HepG2 (cell line): ENCODE measurements around the gene EPB41. TPM values are rescaled to one million over a fixed set of nuclear protein-coding genes. Genes with fewer than 3 reads are reported as not detected.

Source experiments
- BORCS8-MEF2B ChIP-seq: sonication (generic); formaldehyde crosslinking; IDR thresholded peaks from 2 replicates; pipeline ENCODE4 v1.8.0; 2022; ENCODE audit warnings: mild to moderate bottlenecking, missing genetic modification reagents
- BRD4 ChIP-seq: sonication (generic); formaldehyde crosslinking; IDR thresholded peaks from 2 replicates; pipeline ENCODE4 v1.4.0; 2020; ENCODE audit warnings: missing genetic modification reagents
- CHD2 ChIP-seq: IDR thresholded peaks from 2 replicates; pipeline ENCODE4 v1.6.1; 2011; ENCODE audit warnings: low read depth, low read length, improper control_type of control experiment
- EHMT2 ChIP-seq: fragments of 200-600 bp; sonication (generic); IDR thresholded peaks from 2 replicates; pipeline ENCODE4 v1.7.0; 2017; ENCODE audit warnings: antibody characterized with exemption, low read depth, low read length, borderline replicate concordance
- ELF1 ChIP-seq: sonication (generic); formaldehyde crosslinking; IDR thresholded peaks from 2 replicates; pipeline ENCODE4 v1.4.0; 2020; ENCODE audit warnings: missing genetic modification reagents
- HDAC1 ChIP-seq: sonication (generic); formaldehyde crosslinking; IDR thresholded peaks from 2 replicates; pipeline ENCODE4 v1.5.1; 2020; ENCODE audit warnings: mild to moderate bottlenecking, missing genetic modification reagents
- JARID2 ChIP-seq: sonication (generic); formaldehyde crosslinking; IDR thresholded peaks from 2 replicates; pipeline ENCODE4 v1.8.1; 2023; ENCODE audit warnings: missing genetic modification reagents, inconsistent platforms; ENCODE audit not compliant: insufficient replicate concordance
- KAT8 ChIP-seq: IDR thresholded peaks from 2 replicates; pipeline ENCODE4 v1.6.1; 2016; ENCODE audit warnings: missing genetic modification reagents, missing compliant biosample characterization
- POLR2AphosphoS2 ChIP-seq: IDR thresholded peaks from 2 replicates; pipeline ENCODE4 v1.6.1; 2011; ENCODE audit warnings: low read depth, low read length, improper control_type of control experiment
- SIN3A ChIP-seq: IDR thresholded peaks from 2 replicates; pipeline ENCODE4 v1.6.1; 2011; ENCODE audit warnings: low read depth, mild to moderate bottlenecking, control low read depth, low read length, borderline replicate concordance
- SNAPC5 ChIP-seq: sonication (generic); formaldehyde crosslinking; IDR thresholded peaks from 2 replicates; pipeline ENCODE4 v1.8.1; 2023; ENCODE audit warnings: mild to moderate bottlenecking, missing genetic modification reagents, borderline replicate concordance
- SRY ChIP-seq: sonication (generic); formaldehyde crosslinking; IDR thresholded peaks from 2 replicates; pipeline ENCODE4 v1.8.0; 2022; ENCODE audit warnings: mild to moderate bottlenecking, missing genetic modification reagents
- TCF12 ChIP-seq, 2 experiments: fragments of 450-650 bp in 1 of 2; sonication (generic) in 1 of 2; formaldehyde crosslinking in 1 of 2; IDR thresholded peaks; 2 replicates each; pipeline versions ENCODE4 v1.6.1 to v1.8.0; 2017 to 2022; ENCODE audit warnings: antibody characterized with exemption in 1 of 2, mild to moderate bottlenecking in 1 of 2, missing genetic modification reagents in 1 of 2, moderate library complexity in 1 of 2
- TFDP1 ChIP-seq: IDR thresholded peaks from 2 replicates; pipeline ENCODE4 v1.6.1; 2016; ENCODE audit warnings: missing compliant biosample characterization, missing genetic modification reagents, borderline replicate concordance
- TRIM22 ChIP-seq: fragments of 450-650 bp; IDR thresholded peaks from 2 replicates; pipeline ENCODE4 v1.6.1; 2017
- U2AF1 ChIP-seq: fragments of 200-400 bp; formaldehyde crosslinking; optimal IDR thresholded peaks from 2 replicates; pipeline ENCODE3; 2017; ENCODE audit warnings: mild to moderate bottlenecking, low read depth, low read length
- ZFP1 ChIP-seq: IDR thresholded peaks from 2 replicates; pipeline ENCODE4 v1.6.1; 2016
- ZFP36L2 ChIP-seq: sonication (generic); formaldehyde crosslinking; IDR thresholded peaks from 2 replicates; pipeline ENCODE4 v1.4.0; 2020; ENCODE audit warnings: missing genetic modification reagents
- ZNF121 ChIP-seq: sonication (generic); formaldehyde crosslinking; IDR thresholded peaks from 2 replicates; pipeline ENCODE4 v1.5.0; 2020; ENCODE audit warnings: mild to moderate bottlenecking, missing genetic modification reagents
- ZNF205 ChIP-seq: IDR thresholded peaks from 2 replicates; pipeline ENCODE4 v1.6.1; 2018; ENCODE audit warnings: missing biosample characterization, missing genetic modification reagents
- ZNF484 ChIP-seq: sonication (generic); formaldehyde crosslinking; IDR thresholded peaks from 2 replicates; pipeline ENCODE4 v1.5.1; 2020; ENCODE audit warnings: mild to moderate bottlenecking, low read depth, missing genetic modification reagents, borderline replicate concordance
- ZNF496 ChIP-seq: sonication (generic); formaldehyde crosslinking; IDR thresholded peaks from 2 replicates; pipeline ENCODE4 v1.8.1; 2023; ENCODE audit warnings: mild to moderate bottlenecking, moderate library complexity, missing genetic modification reagents; ENCODE audit not compliant: insufficient replicate concordance
- ZNF564 ChIP-seq: sonication (generic); formaldehyde crosslinking; IDR thresholded peaks from 2 replicates; pipeline ENCODE4 v1.8.1; 2023; ENCODE audit warnings: mild to moderate bottlenecking, missing genetic modification reagents
- ZNF75D ChIP-seq: sonication (generic); formaldehyde crosslinking; IDR thresholded peaks from 2 replicates; pipeline ENCODE4 v1.8.1; 2023; ENCODE audit warnings: missing genetic modification reagents, mild to moderate bottlenecking, borderline replicate concordance
- ZNF792 ChIP-seq: IDR thresholded peaks from 2 replicates; pipeline ENCODE4 v1.6.1; 2016
- ZSCAN30 ChIP-seq: sonication (generic); formaldehyde crosslinking; IDR thresholded peaks from 2 replicates; pipeline ENCODE4 v1.5.0; 2020; ENCODE audit warnings: mild to moderate bottlenecking, missing genetic modification reagents
- polyA plus RNA-seq, 8 experiments: library from polyadenylated mRNA; depleted of rRNA in 3 of 8; stranded (reverse) in 7 of 8; unstranded in 1 of 8; fragments of >200 nt; fragmentation: Illumina TruSeq in 4 of 8; extraction: Trizol in 4 of 8; gene quantifications; 2 replicates each; pipeline versions ENCODE4 v1.2.1 to v1.2.3, GENCODE V29; 2011 to 2016; ENCODE audit warnings: low read depth in 4 of 8, missing spikeins in 1 of 8, mixed read lengths in 1 of 8; ENCODE audit not compliant: insufficient read depth in 1 of 8
- total RNA-seq, 5 experiments: library from RNA; depleted of rRNA; stranded (reverse); fragments of >200 nt; fragmentation: Illumina TruSeq; extraction: Trizol; gene quantifications; 2 replicates each; pipeline ENCODE4 v1.2.3, GENCODE V29; 2016; ENCODE audit warnings: low read depth in 1 of 5
- TF ChIP-seq, protein P1 (sequence below): sonication (generic); formaldehyde crosslinking; IDR thresholded peaks from 2 replicates; pipeline ENCODE4 v1.5.0; 2020; ENCODE audit warnings: missing genetic modification reagents
- TF ChIP-seq, protein P2 (sequence below): sonication (generic); formaldehyde crosslinking; IDR thresholded peaks from 2 replicates; pipeline ENCODE4 v1.8.1; 2023; ENCODE audit warnings: missing genetic modification reagents, inconsistent platforms, borderline replicate concordance

The EPB41 gene
- total and polyA plus RNA-seq, 2 of the 13 experiments (the other 11 are each of a cell fraction or from before 2014, with no cell fraction given) = 34.5 to 46.7 TPM

DNA sequence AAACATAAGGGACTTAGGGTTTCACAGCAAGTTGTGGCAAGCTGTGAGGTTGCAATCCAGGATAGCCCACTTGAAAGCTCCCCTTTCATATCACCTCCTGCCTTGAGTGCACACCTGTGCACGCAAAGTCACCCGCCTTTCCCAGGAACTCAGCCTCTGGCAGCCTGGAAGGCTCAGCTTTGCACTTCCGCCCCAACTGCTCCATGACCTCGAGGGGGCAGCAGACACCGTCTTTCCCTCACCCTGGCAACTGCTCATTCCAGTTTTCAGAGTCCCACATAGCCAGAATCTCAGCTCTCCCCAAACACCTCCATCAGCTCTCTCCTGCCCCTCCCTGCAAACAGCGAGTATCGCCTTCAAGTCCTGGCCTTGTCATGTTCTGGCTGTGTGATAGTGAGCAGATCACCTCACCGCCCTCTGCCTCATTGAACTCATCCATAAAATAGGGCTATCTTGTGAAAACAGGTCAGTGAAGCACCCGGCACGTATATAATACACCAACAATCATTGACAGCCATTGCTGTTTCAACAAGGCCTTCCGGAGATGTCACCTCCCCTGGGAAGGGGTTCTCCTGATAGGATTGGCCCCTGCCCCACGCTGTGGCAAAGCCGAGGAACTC, 32.2 kb upstream of the EPB41 start (continued):
- TF ChIP-seq TCF12 (IDR thresholded peaks at IDR 0.05) = no peak
- TF ChIP-seq TCF12 (CRISPR knock-in tag; IDR thresholded peaks at IDR 0.05) = no peak
- TF ChIP-seq ZNF205 (CRISPR knock-in tag) = peak; percentile 67; the same call in 1 of the 2 replicates
- no peak for TF ChIP-seq JARID2 (CRISPR knock-in tag)
- no peak for TF ChIP-seq ZFP1 (CRISPR knock-in tag)
- TF ChIP-seq ZNF496 (CRISPR knock-in tag) = no peak
- no peak for TF ChIP-seq EHMT2
- TF ChIP-seq HDAC1 (CRISPR knock-in tag) = no peak
- TF ChIP-seq SNAPC5 (CRISPR knock-in tag) = no peak
- TF ChIP-seq ZNF792 (CRISPR knock-in tag) = peak; percentile 64; the same call in 1 of the 2 replicates
- peak; percentile 68; the same call in 1 of the 2 replicates for TF ChIP-seq KAT8 (CRISPR knock-in tag)
- TF ChIP-seq, protein P1, sequence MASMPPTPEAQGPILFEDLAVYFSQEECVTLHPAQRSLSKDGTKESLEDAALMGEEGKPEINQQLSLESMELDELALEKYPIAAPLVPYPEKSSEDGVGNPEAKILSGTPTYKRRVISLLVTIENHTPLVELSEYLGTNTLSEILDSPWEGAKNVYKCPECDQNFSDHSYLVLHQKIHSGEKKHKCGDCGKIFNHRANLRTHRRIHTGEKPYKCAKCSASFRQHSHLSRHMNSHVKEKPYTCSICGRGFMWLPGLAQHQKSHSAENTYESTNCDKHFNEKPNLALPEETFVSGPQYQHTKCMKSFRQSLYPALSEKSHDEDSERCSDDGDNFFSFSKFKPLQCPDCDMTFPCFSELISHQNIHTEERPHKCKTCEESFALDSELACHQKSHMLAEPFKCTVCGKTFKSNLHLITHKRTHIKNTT (CRISPR knock-in tag) = no peak
- no peak for TF ChIP-seq ZNF121 (CRISPR knock-in tag)
- TF ChIP-seq ZSCAN30 (CRISPR knock-in tag) = no peak
- no peak for TF ChIP-seq POLR2AphosphoS2
- no peak for TF ChIP-seq U2AF1
- TF ChIP-seq ZNF75D (CRISPR knock-in tag) = no peak
- no peak for TF ChIP-seq SRY (CRISPR knock-in tag)
- peak; percentile 51; the same call in 1 of the 2 replicates for TF ChIP-seq TFDP1 (CRISPR knock-in tag)
- TF ChIP-seq CHD2 = no peak
- TF ChIP-seq SIN3A = no peak
- TF ChIP-seq, protein P2, sequence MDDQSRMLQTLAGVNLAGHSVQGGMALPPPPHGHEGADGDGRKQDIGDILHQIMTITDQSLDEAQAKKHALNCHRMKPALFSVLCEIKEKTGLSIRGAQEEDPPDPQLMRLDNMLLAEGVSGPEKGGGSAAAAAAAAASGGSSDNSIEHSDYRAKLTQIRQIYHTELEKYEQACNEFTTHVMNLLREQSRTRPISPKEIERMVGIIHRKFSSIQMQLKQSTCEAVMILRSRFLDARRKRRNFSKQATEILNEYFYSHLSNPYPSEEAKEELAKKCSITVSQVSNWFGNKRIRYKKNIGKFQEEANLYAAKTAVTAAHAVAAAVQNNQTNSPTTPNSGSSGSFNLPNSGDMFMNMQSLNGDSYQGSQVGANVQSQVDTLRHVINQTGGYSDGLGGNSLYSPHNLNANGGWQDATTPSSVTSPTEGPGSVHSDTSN = no peak
- TF ChIP-seq ZFP36L2 (CRISPR knock-in tag) = no peak
- no peak for TF ChIP-seq BORCS8-MEF2B (CRISPR knock-in tag)
- no peak for TF ChIP-seq ZNF564
- no peak for TF ChIP-seq BRD4 (CRISPR knock-in tag)
- no peak for TF ChIP-seq TRIM22
- no peak for TF ChIP-seq ZNF484 (CRISPR knock-in tag)
- TF ChIP-seq ELF1 (CRISPR knock-in tag) = peak; percentile 95
